GM12891 (cell line): Measurements from ENCODE around the gene KCNN2.
"Not testable (repeated sequence)": the region's sequence is repeated elsewhere in the genome, so short reads cannot be mapped to it uniquely, and the experiment has no call there.

Source experiments
- POLR2A ChIP-seq: IDR thresholded peaks from 2 replicates; pipeline ENCODE4 v1.6.1; 2011; ENCODE audit warnings: low read depth, low read length, control low read depth
- POLR2AphosphoS5 ChIP-seq: IDR thresholded peaks from 2 replicates; pipeline ENCODE4 v1.6.1; 2011; ENCODE audit warnings: low read depth, low read length, control low read depth

DNA sequence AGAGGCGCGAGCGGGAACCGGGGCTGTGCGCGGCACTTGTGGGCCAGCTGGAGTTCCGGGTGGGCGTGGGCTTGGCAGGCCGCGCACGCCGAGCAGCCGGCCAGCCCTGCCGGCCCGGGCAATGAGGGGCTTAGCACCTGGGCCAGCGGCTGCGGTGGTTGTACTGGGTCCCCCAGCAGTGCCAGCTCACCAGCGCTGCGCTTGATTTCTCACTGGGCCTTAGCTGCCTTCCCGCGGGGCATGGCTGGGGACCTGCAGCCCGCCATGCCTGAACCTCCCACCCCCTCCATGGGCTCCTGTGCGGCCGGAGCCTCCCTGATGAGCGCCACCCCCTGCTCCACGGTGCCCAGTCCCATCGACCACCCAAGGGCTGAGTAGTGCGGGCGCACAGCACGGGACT is 70.8 kb downstream of the KCNN2 start:
- not testable (repeated sequence) for TF ChIP-seq POLR2AphosphoS5, POLR2A
